ENCODE data around the gene TNNI3K.

DNA sequence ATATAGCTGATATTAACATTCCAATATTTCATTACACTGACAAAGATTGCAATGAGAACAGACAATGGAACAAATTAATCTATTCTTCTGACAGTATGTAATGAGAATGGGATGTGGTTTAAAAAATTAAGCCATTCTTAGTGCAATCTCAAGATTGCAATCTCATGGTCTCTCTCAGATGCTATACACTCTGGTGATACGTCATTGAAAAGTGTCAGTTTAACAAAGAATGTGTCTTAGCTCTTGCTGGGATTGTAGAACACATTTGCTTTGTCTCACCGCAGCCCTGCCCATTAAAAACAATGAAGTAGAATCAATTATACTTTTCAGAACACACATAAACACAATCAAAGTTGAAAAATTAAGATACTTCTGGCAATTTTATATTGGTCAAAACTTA is 222.1 kb downstream of the TNNI3K start:
- TF ChIP-seq CTCF (IDR thresholded peaks at IDR 0.05) (no peak), POLR2A (IDR thresholded peaks at IDR 0.05) (no peak)
